HCT116 (cell line): ENCODE measurements around the gene UBR3.

Experiments
- CTCF ChIP-seq, 3 experiments: fragments of 200-600 bp in 1 of 3; sonication (generic) in 1 of 3; IDR thresholded peaks in 2 of 3; conservative IDR thresholded peaks in 1 of 3; 2 replicates each; pipeline ENCODE4 v1.5.1; 2012 to 2017; ENCODE audit warnings: low read depth in 2 of 3, low read length in 2 of 3, antibody characterized with exemption in 1 of 3, borderline replicate concordance in 1 of 3, control low read depth in 1 of 3, mild to moderate bottlenecking in 1 of 3, mixed read lengths in 1 of 3, mixed run types in 1 of 3, moderate library complexity in 1 of 3; ENCODE audit not compliant: insufficient read depth in 1 of 3
- POLR2A ChIP-seq: IDR thresholded peaks from 2 replicates; pipeline ENCODE4 v1.7.0; 2011; ENCODE audit warnings: borderline replicate concordance; ENCODE audit not compliant: insufficient read depth, insufficient read length; ENCODE audit errors: extremely low read depth
- REST ChIP-seq: IDR thresholded peaks from 2 replicates; pipeline ENCODE4 v1.6.1; 2012; ENCODE audit warnings: low read depth
- ZNF274 ChIP-seq: fragments of 200-500 bp; sonication (Bioruptor generic); IDR thresholded peaks from 2 replicates; pipeline ENCODE4 v1.6.1; 2014; ENCODE audit warnings: mild to moderate bottlenecking, low read depth, low read length, inconsistent platforms

- TF ChIP-seq REST (no peak), CTCF (IDR thresholded peaks at IDR 0.05 in 2 of 3, conservative IDR thresholded peaks at IDR 0.05 in 1 of 3; ENCODE audit: borderline replicate concordance in 1 of 3, insufficient read depth in 1 of 3, low read depth in 2 of 3, low read length in 2 of 3) (no peak), ZNF274 (no peak), POLR2A (no peak)
Observed at GRCh38 chr2:169980643-169981042, 153.4 kb downstream of the UBR3 start.
